NOMO-1 (cell line): ENCODE data around the gene NCAPD2.

Experiments used
- DNase-seq, 2 experiments: peaks; one replicate each; lab custom pipeline; 2025; ENCODE audit not compliant: unreplicated experiment in 2 of 2; lab: John Stamatoyannopoulos, UW

The NCAPD2 gene

GRCh38 chr12:6560501-6561205 is 66.8 kb downstream of the NCAPD2 start:
- DNase-seq, result no peak

DNA sequence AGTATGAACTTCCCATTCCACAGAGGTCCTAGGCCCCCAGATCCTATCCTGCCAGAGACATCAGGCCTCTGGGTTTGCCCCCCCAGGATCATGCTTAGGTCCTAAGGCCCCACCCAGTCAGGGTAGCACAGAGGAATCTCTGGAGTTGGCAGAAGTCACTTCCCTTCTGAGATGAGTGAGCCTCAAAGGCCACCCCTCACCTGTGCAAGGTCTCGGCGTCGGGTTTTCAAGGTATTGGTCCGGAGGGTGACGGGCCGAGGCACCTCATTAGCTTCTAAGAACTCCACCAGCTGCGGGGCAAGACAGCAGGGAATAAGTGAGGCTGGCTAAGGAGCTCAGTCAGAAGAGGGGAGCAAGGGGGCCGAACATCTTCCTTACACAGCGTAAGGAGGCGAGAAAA is 69.0 kb downstream of the NCAPD2 start:
- DNase-seq, result no peak

DNA sequence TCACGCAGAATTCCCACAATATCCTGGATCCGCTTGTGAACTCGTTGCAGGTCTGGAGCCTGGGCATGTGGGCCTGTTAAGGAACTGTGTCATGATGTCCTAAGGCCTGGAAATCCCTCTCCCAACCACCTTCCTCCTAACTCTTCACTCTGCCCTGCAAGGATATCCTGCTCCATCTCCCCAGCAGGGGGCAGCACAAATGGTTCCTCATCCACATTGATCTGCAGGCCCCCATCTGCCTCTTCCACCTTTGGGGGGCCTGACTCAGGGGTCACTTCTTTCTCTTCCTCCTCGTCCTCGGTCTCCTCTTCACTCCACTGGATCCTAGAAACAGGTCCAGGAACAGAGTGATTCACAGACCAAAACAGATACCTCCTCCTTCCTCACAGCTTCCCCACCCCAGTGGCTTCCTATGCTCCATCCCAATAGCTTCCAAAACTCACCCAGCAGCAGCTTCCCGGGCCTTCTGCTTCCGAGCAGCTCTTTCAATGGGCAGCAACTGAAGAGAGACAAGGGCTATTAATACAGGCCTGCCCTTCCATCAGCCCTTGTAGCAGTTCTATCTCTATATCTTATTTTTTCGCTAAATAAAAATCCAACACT is 69.6 kb downstream of the NCAPD2 start:
- peak in 1 of 2 experiments; percentile 30 for DNase-seq

DNA sequence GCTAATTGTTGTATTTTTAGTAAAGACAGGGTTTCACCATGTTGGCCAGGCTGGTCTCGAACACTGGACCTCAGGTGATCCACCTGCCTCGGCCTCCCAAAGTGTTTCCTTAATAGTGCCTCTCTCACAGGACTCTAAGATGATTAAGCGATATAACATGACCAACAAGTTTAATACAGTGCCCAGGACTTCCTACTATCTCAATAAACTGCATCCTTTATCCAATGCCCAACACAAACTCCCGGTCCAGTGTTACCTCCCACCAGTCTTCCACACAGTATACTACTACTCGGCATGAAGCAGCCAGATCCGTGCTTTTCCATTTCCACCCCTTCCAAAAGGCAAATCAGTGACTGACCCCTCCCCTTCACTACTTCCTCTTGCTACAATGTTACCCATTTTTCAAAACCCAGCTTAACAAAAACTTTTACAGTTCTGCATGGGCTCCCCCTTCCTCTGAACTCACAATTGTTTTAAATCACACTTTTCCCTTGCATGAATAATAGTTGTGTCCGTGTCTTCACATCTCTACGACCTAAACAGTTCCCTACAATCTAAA is 73.3 kb downstream of the NCAPD2 start:
- peak; percentile 44 to 56 for DNase-seq

DNA sequence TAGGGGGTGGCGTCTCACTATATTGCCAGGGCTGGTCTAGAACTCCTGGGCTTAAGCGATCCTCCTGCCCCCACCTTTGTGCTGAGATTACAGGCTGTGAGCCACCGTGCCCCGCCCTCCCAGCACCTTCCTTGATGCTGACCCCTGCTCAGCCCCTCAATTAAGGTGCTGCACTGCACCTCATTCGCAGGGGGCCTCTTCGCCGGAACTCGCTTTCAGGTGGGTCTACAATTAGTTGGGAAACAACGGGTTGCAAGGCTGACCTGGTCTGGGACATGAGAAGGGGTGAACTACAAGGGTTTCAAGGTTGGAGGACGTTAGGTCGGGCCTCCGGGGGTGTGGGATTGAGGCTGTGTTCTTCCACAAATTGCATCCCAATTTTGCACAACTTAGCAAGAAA is 75.4 kb downstream of the NCAPD2 start:
- no peak for DNase-seq

DNA sequence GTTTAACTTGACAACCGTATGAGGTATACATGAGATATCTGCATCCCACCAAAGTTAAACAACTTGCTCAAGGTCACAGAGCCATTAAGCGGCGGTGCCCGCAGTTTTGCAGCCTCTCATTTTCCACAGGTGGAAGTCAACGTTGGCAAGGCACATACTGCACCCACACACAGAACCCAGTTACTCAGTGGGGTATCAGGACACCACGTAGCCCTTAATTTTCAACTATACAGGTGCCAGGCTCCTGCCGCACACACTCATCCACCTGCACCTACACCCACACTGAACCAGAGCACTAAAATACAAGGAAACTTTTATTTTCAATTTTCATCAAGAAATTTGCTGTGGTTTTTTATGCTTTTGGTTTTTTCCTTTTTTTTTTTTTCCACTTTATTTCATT is 75.9 kb downstream of the NCAPD2 start:
- DNase-seq, result no peak

DNA sequence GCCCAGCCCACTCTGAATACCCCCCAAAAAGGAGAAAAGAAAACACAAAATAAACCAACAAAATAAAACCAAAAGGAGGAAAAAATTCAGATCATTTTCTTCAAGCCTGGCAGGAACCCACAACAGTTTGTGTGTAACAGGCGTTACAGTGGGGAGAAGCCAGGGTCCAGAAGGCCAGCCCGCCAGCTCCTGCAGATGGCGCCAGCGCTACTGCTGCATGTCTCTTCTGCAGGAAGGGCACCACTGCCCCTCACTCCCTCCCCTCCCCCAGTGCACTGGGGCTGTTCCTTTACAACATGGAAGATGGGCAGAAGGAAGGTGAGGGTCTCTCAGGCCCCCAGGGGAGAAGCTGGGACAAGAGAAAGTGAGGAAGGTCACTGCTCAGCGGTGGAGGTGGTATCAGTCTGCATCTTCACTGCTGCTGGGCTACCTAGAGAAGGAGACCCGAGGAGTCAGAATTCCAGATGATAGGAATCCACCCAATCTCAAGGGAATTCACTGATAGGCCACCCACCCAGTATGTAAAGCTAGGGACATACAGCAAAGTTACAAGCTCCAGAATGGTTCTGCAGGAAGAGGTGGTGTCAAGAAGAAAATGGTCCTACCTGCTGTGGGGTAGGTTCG is 76.5 kb downstream of the NCAPD2 start:
- peak; percentile 16 to 17 for DNase-seq

DNA sequence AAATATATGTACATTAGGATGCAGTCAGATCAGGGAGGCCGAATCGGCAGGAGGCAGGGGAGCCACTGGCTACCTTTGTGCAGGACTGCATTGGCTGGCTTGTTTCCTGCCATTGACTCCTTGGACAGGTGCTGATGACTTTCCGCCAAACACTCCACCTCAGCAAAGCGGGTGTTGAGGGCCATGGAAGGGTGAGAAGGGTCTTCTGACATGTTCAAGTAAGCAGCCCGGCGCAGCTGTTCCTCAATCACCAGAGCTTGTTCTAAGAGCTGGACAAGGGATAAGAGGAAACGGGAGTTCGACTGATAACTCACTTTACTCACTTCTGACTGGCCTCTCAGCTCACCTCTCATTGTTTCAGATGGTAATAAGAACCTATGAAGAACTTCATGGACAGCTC is 79.1 kb downstream of the NCAPD2 start:
- DNase-seq, result no peak

GRCh38 chr12:6574576-6575295 is 80.8 kb downstream of the NCAPD2 start:
- DNase-seq, result no peak

DNA sequence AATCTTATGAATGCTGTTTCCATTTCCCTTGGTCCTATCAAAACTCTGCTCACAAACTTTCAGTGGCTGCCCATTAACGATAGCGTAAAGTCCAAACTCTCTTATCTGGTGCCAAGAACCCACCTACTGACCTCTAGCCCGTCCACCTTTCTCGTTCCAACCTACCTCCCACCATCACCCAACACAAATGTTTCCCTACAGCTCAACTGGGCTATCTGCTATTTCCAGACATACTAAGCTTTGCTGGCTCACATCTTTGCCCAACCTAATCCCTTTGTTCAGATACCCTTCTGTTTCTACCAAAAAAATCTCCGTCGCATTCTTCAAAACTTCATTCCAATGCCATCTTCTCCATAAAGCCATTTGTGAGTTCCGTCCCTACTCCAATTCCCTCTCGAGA is 81.7 kb downstream of the NCAPD2 start:
- no peak for DNase-seq
